ENCODE data around the gene HHAT. TPM values are rescaled to one million over a fixed set of nuclear protein-coding genes. Genes with fewer than 3 reads are reported as not detected.

HHAT gene
- total RNA-seq, 2 experiments from 2014 or later: 5.2 to 9.5 TPM

DNA sequence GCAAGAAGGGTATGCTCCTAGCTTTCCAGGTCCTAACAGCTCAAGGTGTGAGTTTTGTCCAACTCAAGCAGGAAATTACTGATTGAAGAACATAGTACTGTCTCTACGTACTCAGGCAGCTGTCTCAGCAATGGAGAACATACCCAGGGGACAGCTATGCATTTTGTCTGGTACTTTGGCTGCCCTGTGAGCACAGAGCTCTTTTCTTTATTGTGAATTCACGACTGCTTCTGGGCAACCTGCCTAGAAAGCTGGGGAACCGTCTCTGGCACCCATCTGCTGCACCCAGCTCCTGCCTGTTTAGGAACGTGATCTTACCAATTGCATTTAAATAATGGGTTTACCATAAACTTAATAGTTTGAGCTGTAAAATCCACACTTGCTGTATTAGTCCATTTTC, 258.1 kb downstream of the HHAT start:
- Histone ChIP-seq H3K4me3 (ENCODE audit: low read depth, low read length, poor library complexity, severe bottlenecking) (no peak overlapping the region), H3K4me2 (ENCODE audit: low read length) (no peak overlapping the region), H3K4me1 (ENCODE audit: insufficient read depth, low read length, poor library complexity, severe bottlenecking) (no peaks in the 10 kb centered on the region), H4K20me1 (ENCODE audit: insufficient read depth, low read length) (no peaks in the 10 kb centered on the region), H3K79me2 (ENCODE audit: insufficient read depth, low read depth, low read length) (no peaks in the 10 kb centered on the region), H3K27ac (ENCODE audit: low read depth, low read length, poor library complexity, severe bottlenecking) (no peak overlapping the region), H3K9me3 (ENCODE audit: low read length) (no peaks in the 10 kb centered on the region), H3K9me2 (ENCODE audit: insufficient read depth, low read length) (no peaks in the 10 kb centered on the region), H2AFZ (ENCODE audit: low read length) (no peak overlapping the region), H3K36me3 (ENCODE audit: insufficient read depth, low read length) (no peaks in the 10 kb centered on the region)
- DNase-seq (ENCODE audit: low spot score): no peak
- TF ChIP-seq, protein P1, sequence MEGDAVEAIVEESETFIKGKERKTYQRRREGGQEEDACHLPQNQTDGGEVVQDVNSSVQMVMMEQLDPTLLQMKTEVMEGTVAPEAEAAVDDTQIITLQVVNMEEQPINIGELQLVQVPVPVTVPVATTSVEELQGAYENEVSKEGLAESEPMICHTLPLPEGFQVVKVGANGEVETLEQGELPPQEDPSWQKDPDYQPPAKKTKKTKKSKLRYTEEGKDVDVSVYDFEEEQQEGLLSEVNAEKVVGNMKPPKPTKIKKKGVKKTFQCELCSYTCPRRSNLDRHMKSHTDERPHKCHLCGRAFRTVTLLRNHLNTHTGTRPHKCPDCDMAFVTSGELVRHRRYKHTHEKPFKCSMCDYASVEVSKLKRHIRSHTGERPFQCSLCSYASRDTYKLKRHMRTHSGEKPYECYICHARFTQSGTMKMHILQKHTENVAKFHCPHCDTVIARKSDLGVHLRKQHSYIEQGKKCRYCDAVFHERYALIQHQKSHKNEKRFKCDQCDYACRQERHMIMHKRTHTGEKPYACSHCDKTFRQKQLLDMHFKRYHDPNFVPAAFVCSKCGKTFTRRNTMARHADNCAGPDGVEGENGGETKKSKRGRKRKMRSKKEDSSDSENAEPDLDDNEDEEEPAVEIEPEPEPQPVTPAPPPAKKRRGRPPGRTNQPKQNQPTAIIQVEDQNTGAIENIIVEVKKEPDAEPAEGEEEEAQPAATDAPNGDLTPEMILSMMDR (conservative IDR thresholded peaks at IDR 0.05; ENCODE audit: low read length): no peak
- no peak for TF ChIP-seq EZH2phosphoT487 (IDR thresholded peaks at IDR 0.05; ENCODE audit: borderline replicate concordance, low read depth, low read length)
- ChIA-PET CTCF (ENCODE audit: unreplicated experiment) (no interaction called here), POLR2A (interaction anchor here (1.5 kb wide), 1 partner anchor 15 kb away, joined by 3 read pairs; no protein-coding TSS in a partner anchor)
- no TSS peak for BruUV-seq (replicated peaks)
- intact Hi-C loops (cut with micrococcal nuclease; ENCODE audit: unreplicated experiment): loop anchor here (10.0 kb wide), 2 partner anchors 358 to 1068 kb away; no protein-coding TSS in a partner anchor

DNA sequence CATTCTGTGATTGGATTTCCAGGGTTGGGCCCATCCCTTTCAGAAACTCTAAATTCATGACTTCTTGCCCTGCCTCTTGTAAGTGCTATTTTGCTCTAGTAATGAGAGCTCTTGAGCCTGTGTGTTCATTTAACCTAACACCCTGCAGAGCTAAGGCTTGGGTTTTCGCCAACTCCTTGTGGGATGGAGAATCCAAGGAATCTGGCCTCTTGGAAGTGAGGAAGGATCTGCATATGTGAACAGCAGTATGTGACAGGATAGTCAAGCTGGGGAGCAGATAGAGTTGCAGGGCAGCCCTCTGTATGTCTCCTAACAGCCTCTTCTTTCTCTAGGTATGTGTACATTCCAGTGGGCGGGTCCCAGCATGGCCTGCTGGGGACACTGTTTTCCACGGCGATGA, 258.9 kb downstream of the HHAT start:
- no peaks in the 10 kb centered on the region for H3K79me2 ChIP-seq (ENCODE audit: insufficient read depth, low read depth, low read length)
- H3K9me3 ChIP-seq (ENCODE audit: low read length): no peaks in the 10 kb centered on the region
- CTCF ChIA-PET (ENCODE audit: unreplicated experiment): no interaction called here
- no peak overlapping the region for H2AFZ ChIP-seq (ENCODE audit: low read length)
- H3K4me1 ChIP-seq (ENCODE audit: insufficient read depth, low read length, poor library complexity, severe bottlenecking): no peaks in the 10 kb centered on the region
- H3K4me2 ChIP-seq (ENCODE audit: low read length): no peak overlapping the region
- POLR2A ChIA-PET: no interaction called here
- no peaks in the 10 kb centered on the region for H3K9me2 ChIP-seq (ENCODE audit: insufficient read depth, low read length)
- no peaks in the 10 kb centered on the region for H4K20me1 ChIP-seq (ENCODE audit: insufficient read depth, low read length)
- no TSS peak for BruUV-seq (replicated peaks)
- TF ChIP-seq, protein P1 (conservative IDR thresholded peaks at IDR 0.05; ENCODE audit: low read length): no peak
- no peak for TF ChIP-seq EZH2phosphoT487 (IDR thresholded peaks at IDR 0.05; ENCODE audit: borderline replicate concordance, low read depth, low read length)
- no peak overlapping the region for H3K4me3 ChIP-seq (ENCODE audit: low read depth, low read length, poor library complexity, severe bottlenecking)
- H3K36me3 ChIP-seq (ENCODE audit: insufficient read depth, low read length): no peaks in the 10 kb centered on the region
- DNase-seq (ENCODE audit: low spot score): no peak
- H3K27ac ChIP-seq (ENCODE audit: low read depth, low read length, poor library complexity, severe bottlenecking): no peak overlapping the region
- intact Hi-C loops (cut with micrococcal nuclease; ENCODE audit: unreplicated experiment): loop anchor here (10.0 kb wide), 2 partner anchors 357 to 1067 kb away; no protein-coding TSS in a partner anchor

DNA sequence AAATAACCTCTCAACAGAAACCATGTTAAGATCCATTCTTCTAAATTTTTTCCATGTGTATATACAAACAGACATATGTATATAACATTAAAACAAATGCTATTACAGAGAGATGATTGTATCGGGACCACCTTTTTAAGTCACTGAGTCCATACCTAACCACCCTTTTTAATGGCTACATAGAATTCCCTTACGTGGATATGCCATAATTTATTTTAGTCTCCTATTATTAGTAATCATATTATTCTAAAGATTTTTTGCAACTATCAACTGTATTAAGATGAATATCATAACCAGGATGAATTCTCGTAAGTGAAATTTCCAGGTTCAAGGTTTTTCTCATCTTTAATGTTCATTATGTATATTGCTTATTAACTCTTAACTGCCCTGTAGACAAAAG, 259.7 kb downstream of the HHAT start:
- no peaks in the 10 kb centered on the region for H3K9me3 ChIP-seq (ENCODE audit: low read length)
- no peak overlapping the region for H2AFZ ChIP-seq (ENCODE audit: low read length)
- no peaks in the 10 kb centered on the region for H3K4me1 ChIP-seq (ENCODE audit: insufficient read depth, low read length, poor library complexity, severe bottlenecking)
- no peak overlapping the region for H3K4me3 ChIP-seq (ENCODE audit: low read depth, low read length, poor library complexity, severe bottlenecking)
- no peak overlapping the region for H3K4me2 ChIP-seq (ENCODE audit: low read length)
- POLR2A ChIA-PET: no interaction called here
- H3K9me2 ChIP-seq (ENCODE audit: insufficient read depth, low read length): no peaks in the 10 kb centered on the region
- DNase-seq (ENCODE audit: low spot score): no peak
- H3K79me2 ChIP-seq (ENCODE audit: insufficient read depth, low read depth, low read length): no peaks in the 10 kb centered on the region
- TF ChIP-seq, protein P1 (conservative IDR thresholded peaks at IDR 0.05; ENCODE audit: low read length): no peak
- no peak for TF ChIP-seq EZH2phosphoT487 (IDR thresholded peaks at IDR 0.05; ENCODE audit: borderline replicate concordance, low read depth, low read length)
- H3K27ac ChIP-seq (ENCODE audit: low read depth, low read length, poor library complexity, severe bottlenecking): no peak overlapping the region
- BruUV-seq (replicated peaks): no TSS peak
- intact Hi-C loops (cut with micrococcal nuclease; ENCODE audit: unreplicated experiment): loop anchor here (10.0 kb wide), 2 partner anchors 356 to 1066 kb away; no protein-coding TSS in a partner anchor
- CTCF ChIA-PET (ENCODE audit: unreplicated experiment): no interaction called here
- no peaks in the 10 kb centered on the region for H4K20me1 ChIP-seq (ENCODE audit: insufficient read depth, low read length)
- H3K36me3 ChIP-seq (ENCODE audit: insufficient read depth, low read length): no peaks in the 10 kb centered on the region
